ENCODE results near the gene PDE3B. TPM values are rescaled to one million over a fixed set of nuclear protein-coding genes. Genes with fewer than 3 reads are reported as not detected.
"Not testable (repeated sequence)": the region's sequence is repeated elsewhere in the genome, so short reads cannot be mapped to it uniquely, and the experiment has no call there.

PDE3B gene
- total RNA-seq, 1 donor = 0.36 TPM

DNA sequence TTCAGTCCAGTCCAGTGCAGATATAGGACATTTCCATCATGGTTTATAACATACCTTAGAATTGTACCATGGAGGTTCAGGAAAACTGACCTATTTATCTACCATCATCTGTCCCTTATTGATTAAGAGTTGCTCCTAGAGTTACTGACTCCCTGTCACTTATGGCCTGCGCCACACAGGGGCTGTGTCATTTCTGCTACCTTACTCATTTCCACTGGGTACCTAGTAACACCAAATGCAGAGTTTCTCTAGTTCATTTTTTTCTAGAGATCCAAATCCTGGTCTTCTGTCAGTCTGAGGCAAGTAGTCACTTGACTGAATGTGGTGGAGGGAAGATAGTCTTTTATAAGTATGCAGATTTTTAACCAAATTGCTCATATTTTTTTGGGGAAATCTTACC is 59.2 kb downstream of the PDE3B start:
- Histone ChIP-seq H3K27ac (ENCODE audit: low read depth, low read length) (no peak overlapping the region), H4K20me1 (ENCODE audit: insufficient read depth, low read length) (no peaks in the 10 kb centered on the region), H3K27me3 (ENCODE audit: insufficient read depth, low read length) (no peaks in the 10 kb centered on the region), H3K36me3 (ENCODE audit: insufficient read depth, low read length) (no peaks in the 10 kb centered on the region), H3K4me1 (ENCODE audit: insufficient read depth, low read length) (no peaks in the 10 kb centered on the region), H3K9me3 (ENCODE audit: low read depth, low read length) (no peaks in the 10 kb centered on the region), H3K4me2 (ENCODE audit: insufficient read depth, low read length) (no peak overlapping the region), H2AFZ (ENCODE audit: low read length) (no peak overlapping the region), H3K4me3 (ENCODE audit: insufficient read depth, low read length) (no peak overlapping the region), H3K79me2 (ENCODE audit: insufficient read depth, low read length) (no peaks in the 10 kb centered on the region)
- TF ChIP-seq, protein P1, sequence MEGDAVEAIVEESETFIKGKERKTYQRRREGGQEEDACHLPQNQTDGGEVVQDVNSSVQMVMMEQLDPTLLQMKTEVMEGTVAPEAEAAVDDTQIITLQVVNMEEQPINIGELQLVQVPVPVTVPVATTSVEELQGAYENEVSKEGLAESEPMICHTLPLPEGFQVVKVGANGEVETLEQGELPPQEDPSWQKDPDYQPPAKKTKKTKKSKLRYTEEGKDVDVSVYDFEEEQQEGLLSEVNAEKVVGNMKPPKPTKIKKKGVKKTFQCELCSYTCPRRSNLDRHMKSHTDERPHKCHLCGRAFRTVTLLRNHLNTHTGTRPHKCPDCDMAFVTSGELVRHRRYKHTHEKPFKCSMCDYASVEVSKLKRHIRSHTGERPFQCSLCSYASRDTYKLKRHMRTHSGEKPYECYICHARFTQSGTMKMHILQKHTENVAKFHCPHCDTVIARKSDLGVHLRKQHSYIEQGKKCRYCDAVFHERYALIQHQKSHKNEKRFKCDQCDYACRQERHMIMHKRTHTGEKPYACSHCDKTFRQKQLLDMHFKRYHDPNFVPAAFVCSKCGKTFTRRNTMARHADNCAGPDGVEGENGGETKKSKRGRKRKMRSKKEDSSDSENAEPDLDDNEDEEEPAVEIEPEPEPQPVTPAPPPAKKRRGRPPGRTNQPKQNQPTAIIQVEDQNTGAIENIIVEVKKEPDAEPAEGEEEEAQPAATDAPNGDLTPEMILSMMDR (IDR thresholded peaks at IDR 0.05; ENCODE audit: extremely low read depth, low read depth, low read length) = no peak
- no peak for DNase-seq (ENCODE audit: insufficient read length, low spot score, missing footprints)

DNA sequence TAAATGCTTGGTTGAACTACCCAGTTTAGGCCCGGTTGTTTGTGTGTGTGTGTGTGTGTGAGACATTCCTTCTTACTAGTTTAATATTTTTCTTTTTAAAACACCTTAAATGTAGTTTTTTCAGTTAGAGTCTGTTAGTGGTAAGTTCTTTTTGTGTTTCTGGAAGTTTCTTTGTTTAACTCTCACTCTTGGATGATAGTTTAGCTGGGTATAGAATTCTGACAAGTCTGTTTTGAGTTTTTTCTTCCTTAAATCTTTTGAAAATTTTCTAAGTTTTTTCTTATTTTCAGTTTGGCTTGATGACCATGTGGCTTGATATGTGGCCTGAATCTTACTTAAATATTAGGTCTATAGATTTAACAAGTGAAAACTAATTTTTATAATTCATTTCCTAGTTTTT is 60.1 kb downstream of the PDE3B start:
- DNase-seq (ENCODE audit: insufficient read length, low spot score, missing footprints) = no peak
- no peaks in the 10 kb centered on the region for H3K79me2 ChIP-seq (ENCODE audit: insufficient read depth, low read length)

DNA sequence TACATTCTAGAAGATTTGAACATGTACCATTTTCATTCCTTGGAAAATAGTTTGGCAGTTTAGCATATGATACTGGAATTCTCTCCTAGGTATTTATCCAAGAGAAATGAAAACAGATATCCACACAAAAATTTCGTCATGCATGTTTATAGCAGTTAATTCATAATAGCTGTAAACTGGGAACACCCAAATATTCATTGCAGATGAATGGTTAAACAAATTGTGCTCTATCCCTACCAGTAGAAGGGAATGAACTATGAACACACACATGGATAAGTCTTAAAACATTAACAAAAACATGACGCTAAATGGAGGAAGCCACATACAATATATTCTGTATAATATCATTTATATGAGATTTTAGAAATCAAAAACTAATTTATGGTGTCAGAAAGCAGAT is 61.5 kb downstream of the PDE3B start:
- Histone ChIP-seq H2AFZ (ENCODE audit: low read length) (no peak overlapping the region), H3K4me2 (ENCODE audit: insufficient read depth, low read length) (no peak overlapping the region), H3K79me2 (ENCODE audit: insufficient read depth, low read length) (no peaks in the 10 kb centered on the region), H3K36me3 (ENCODE audit: insufficient read depth, low read length) (no peaks in the 10 kb centered on the region), H3K27me3 (ENCODE audit: insufficient read depth, low read length) (no peaks in the 10 kb centered on the region), H3K9me3 (ENCODE audit: low read depth, low read length) (no peaks in the 10 kb centered on the region), H3K27ac (ENCODE audit: low read depth, low read length) (no peak overlapping the region), H3K4me1 (ENCODE audit: insufficient read depth, low read length) (no peaks in the 10 kb centered on the region), H3K4me3 (ENCODE audit: insufficient read depth, low read length) (no peak overlapping the region), H4K20me1 (ENCODE audit: insufficient read depth, low read length) (no peaks in the 10 kb centered on the region)
- TF ChIP-seq, protein P1 (IDR thresholded peaks at IDR 0.05; ENCODE audit: extremely low read depth, low read depth, low read length) = no peak
- no peak for DNase-seq (ENCODE audit: insufficient read length, low spot score, missing footprints)

More for the DNA sequence above, 60.1 kb downstream of the PDE3B start:
- Histone ChIP-seq H3K4me3 (ENCODE audit: insufficient read depth, low read length) (no peak overlapping the region), H2AFZ (ENCODE audit: low read length) (no peak overlapping the region), H3K9me3 (ENCODE audit: low read depth, low read length) (no peaks in the 10 kb centered on the region), H3K4me2 (ENCODE audit: insufficient read depth, low read length) (no peak overlapping the region), H3K4me1 (ENCODE audit: insufficient read depth, low read length) (no peaks in the 10 kb centered on the region), H3K36me3 (ENCODE audit: insufficient read depth, low read length) (no peaks in the 10 kb centered on the region), H4K20me1 (ENCODE audit: insufficient read depth, low read length) (no peaks in the 10 kb centered on the region), H3K27ac (ENCODE audit: low read depth, low read length) (no peak overlapping the region), H3K27me3 (ENCODE audit: insufficient read depth, low read length) (no peaks in the 10 kb centered on the region)
- TF ChIP-seq, protein P1 (IDR thresholded peaks at IDR 0.05; ENCODE audit: extremely low read depth, low read depth, low read length) = no peak

DNA sequence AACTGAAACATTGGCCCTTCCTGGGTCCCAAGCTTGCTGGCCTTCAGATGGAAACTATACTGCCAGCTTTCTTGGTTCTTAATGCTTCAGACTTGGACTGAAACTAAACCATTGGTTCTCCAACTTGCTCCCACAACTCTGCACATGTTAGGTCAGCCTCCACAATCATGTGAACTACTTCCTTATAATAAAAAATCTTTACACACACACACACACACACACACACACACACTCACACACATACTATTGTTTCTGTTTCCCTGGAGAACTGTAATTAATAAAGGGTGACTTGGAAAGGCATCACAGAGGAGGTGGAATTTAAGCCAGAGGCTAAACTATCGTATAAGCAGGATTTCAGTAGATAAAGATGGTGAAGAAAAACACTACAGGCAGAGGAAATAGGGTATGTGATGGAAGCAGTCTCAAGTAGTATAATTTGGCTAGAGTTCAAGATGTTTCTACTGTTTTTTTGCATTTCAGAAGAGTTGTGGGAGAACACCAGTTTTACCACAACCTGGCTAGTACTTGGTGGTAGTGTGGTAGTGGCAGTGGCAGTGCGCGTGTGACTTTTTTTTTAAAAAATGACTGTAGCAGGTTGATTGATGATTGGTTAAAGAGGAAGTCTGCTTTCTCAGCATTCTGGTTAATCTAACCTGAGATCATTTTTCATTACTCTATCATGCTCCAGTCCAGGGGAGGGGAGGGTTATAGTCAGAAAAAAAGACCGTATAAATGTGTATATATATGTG is 70.1 kb downstream of the PDE3B start:
- no peak overlapping the region for H3K4me3 ChIP-seq (ENCODE audit: insufficient read depth, low read length)
- H3K27me3 ChIP-seq (ENCODE audit: insufficient read depth, low read length) = no peaks in the 10 kb centered on the region
- H4K20me1 ChIP-seq (ENCODE audit: insufficient read depth, low read length) = no peaks in the 10 kb centered on the region
- no peaks in the 10 kb centered on the region for H3K4me1 ChIP-seq (ENCODE audit: insufficient read depth, low read length)
- H2AFZ ChIP-seq (ENCODE audit: low read length) = no peak overlapping the region
- no peaks in the 10 kb centered on the region for H3K36me3 ChIP-seq (ENCODE audit: insufficient read depth, low read length)
- DNase-seq (ENCODE audit: insufficient read length, low spot score, missing footprints) = no peak
- H3K9me3 ChIP-seq (ENCODE audit: low read depth, low read length) = no peaks in the 10 kb centered on the region
- TF ChIP-seq, protein P1 (IDR thresholded peaks at IDR 0.05; ENCODE audit: extremely low read depth, low read depth, low read length) = no peak
- no peaks in the 10 kb centered on the region for H3K79me2 ChIP-seq (ENCODE audit: insufficient read depth, low read length)
- no peak overlapping the region for H3K27ac ChIP-seq (ENCODE audit: low read depth, low read length)
- no peak overlapping the region for H3K4me2 ChIP-seq (ENCODE audit: insufficient read depth, low read length)

DNA sequence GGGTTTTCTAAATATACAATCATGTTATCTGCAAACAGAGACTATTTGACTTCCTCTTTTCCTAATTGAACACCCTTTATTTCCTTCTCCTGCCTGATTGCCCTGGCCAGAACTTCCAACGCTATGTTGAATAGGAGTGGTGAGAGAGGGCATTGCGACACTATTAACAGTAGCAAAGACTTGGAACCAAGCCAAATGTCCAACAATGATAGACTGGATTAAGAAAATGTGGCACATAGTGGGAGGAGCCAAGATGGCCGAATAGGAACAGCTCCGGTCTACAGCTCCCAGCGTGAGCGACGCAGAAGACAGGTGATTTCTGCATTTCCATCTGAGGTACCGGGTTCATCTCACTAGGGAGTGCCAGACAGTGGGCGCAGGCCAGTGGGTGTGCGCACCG is 72.1 kb downstream of the PDE3B start:
- not testable (repeated sequence) for H3K27me3 ChIP-seq (ENCODE audit: insufficient read depth, low read length); H2AFZ ChIP-seq (ENCODE audit: low read length); H3K27ac ChIP-seq (ENCODE audit: low read depth, low read length)

More for the DNA sequence above, 72.1 kb downstream of the PDE3B start:
- not testable (repeated sequence) for DNase-seq (ENCODE audit: insufficient read length, low spot score, missing footprints); H3K4me2 ChIP-seq (ENCODE audit: insufficient read depth, low read length); H3K9me3 ChIP-seq (ENCODE audit: low read depth, low read length); H3K36me3 ChIP-seq (ENCODE audit: insufficient read depth, low read length); H3K4me1 ChIP-seq (ENCODE audit: insufficient read depth, low read length); H3K79me2 ChIP-seq (ENCODE audit: insufficient read depth, low read length); H4K20me1 ChIP-seq (ENCODE audit: insufficient read depth, low read length); H3K4me3 ChIP-seq (ENCODE audit: insufficient read depth, low read length)

Data from osteoblast (primary cell).